WI38 (cell line): Measurements from ENCODE around the gene BSG.

Experiments
- H3K4me3 ChIP-seq: 2 replicates; pipeline ENCODE4 v1.5.1; 2011; ENCODE audit warnings: low read depth, mild to moderate bottlenecking, control low read depth, low read length
- CTCF ChIP-seq: IDR thresholded peaks from 2 replicates; pipeline ENCODE4 v1.5.1; 2012; ENCODE audit warnings: low read depth, mild to moderate bottlenecking, control low read depth, low read length

Gene BSG

GRCh38 chr19:575527-576506 lies 3.4 kb downstream of the BSG start:
- no peak overlapping the region; the same call in 1 of the 2 replicates for H3K4me3 ChIP-seq
- no peak for TF ChIP-seq CTCF

DNA sequence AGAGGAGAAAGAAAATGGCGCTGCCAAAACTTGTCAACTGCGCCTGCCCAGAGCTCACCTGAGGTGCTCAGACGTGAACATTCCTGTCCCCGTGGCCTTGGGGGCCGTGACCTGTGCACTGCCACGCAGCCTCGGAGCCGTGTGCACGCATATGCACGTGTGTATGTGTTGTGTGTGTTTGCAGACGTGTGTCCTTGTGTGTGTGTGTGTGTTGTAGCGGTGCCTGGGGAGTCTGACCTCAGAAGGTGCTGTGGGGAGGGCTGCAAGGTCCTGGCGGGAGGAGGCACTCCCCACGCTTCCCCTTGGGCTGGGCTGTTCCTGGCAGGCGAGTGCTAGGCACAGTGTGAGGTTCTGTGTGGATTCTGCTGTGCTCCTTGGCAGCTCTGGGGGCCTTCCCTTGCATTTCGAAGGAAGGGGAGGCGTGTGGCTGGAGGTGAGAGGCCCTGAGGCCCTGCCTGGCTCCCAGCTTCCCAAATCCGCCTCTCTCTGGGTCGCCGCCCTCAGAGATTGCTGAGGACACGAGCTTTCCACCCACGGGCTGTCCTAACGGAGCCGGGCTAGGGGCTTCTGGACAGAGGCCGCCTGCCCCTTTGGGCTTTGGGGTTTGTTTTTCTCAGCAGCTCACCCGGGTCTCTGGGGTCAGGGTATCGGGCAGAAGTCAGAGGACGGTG lies 4.5 kb downstream of the BSG start:
- H3K4me3 ChIP-seq: no peak overlapping the region
- no peak for TF ChIP-seq CTCF

DNA sequence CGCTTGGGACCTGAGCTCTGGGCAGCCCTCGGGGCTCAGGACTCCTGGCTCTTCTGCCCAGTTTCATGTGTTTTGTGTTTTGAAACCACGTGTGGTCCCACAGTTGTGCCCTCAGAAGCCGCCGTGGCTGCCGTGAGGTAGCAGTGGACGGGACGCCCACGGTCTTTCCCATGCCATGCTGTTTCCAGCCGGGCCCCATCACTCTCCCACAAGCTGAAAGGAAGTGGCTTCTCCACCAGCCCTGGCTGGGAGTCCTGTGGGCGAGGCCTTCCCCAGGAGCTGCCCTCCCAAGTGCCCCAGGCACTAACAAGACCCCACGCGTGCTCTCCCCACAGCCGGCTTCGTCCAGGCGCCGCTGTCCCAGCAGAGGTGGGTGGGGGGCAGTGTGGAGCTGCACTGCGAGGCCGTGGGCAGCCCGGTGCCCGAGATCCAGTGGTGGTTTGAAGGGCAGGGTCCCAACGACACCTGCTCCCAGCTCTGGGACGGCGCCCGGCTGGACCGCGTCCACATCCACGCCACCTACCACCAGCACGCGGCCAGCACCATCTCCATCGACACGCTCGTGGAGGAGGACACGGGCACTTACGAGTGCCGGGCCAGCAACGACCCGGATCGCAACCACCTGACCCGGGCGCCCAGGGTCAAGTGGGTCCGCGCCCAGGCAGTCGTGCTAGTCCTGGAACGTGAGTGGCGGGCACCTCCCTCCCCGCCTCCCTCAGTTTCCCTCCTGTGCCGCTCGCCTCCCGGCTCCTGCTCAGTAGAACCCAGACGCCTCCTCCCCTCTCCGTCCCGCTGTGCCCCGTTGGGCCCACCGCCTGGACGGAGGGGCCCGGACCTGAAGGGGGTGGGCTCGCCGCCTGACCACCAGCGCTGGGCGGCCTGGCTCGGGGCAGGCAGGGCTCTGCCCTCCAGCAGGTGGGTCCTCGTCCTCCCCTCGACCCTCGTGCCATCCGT lies 5.3 kb downstream of the BSG start:
- no peak overlapping the region for H3K4me3 ChIP-seq
- TF ChIP-seq CTCF: no peak

GRCh38 chr19:579111-579841 lies 6.9 kb downstream of the BSG start:
- no peak for TF ChIP-seq CTCF
- H3K4me3 ChIP-seq: no peak overlapping the region

- TF ChIP-seq CTCF: no peak
- H3K4me3 ChIP-seq: no peak overlapping the region
These were observed 7.4 kb downstream of the BSG start for GRCh38 chr19:579842-580155.

- TF ChIP-seq CTCF: no peak
- no peak overlapping the region for H3K4me3 ChIP-seq
These were observed 8.0 kb downstream of the BSG start for GRCh38 chr19:580274-580835.
